CD8-positive, alpha-beta memory T cell (primary cell): ENCODE measurements around the gene GAL3ST3. TPM values are rescaled to one million over a fixed set of nuclear protein-coding genes. Genes with fewer than 3 reads are reported as not detected.
A peak's percentile ranks its signal among the peaks of the same experiment; 100 is the strongest.

ENCODE experiments used
- CTCF ChIA-PET: fragments of 350-600 bp; sonication (Branson Sonifier 250); formaldehyde crosslinking; loops from one replicate; lab custom pipeline; 2021; ENCODE audit warnings: antibody characterized with exemption; lab: Charles Lee
- POLR2A ChIA-PET: fragments of 350-600 bp; sonication (Branson Sonifier 250); formaldehyde crosslinking; loops from one replicate; lab custom pipeline; 2021; ENCODE audit warnings: antibody characterized with exemption; lab: Charles Lee
- DNase-seq, 5 donors: peaks; one replicate each; pipeline versions ENCODE4 v3.0.0 to v3.0.0-alpha.2; 2020 to 2022; ENCODE audit warnings: mixed read lengths in 1 of 5
- H3K27ac ChIP-seq: one replicate; pipeline ENCODE4 v1.7.0; 2013; ENCODE audit warnings: low read depth, mild to moderate bottlenecking, low read length, moderate library complexity
- H3K27me3 ChIP-seq: 2 replicates; pipeline ENCODE4 v1.7.0; 2013; ENCODE audit warnings: low read length, mild to moderate bottlenecking; ENCODE audit not compliant: insufficient read depth, poor library complexity, severe bottlenecking
- H3K36me3 ChIP-seq: 2 replicates; pipeline ENCODE4 v1.7.0; 2013; ENCODE audit warnings: mild to moderate bottlenecking, low read length, moderate library complexity; ENCODE audit not compliant: insufficient read depth
- H3K4me1 ChIP-seq: 2 replicates; pipeline ENCODE4 v1.7.0; 2013; ENCODE audit warnings: mild to moderate bottlenecking, low read length, moderate library complexity; ENCODE audit not compliant: insufficient read depth
- H3K4me3 ChIP-seq: 2 replicates; pipeline ENCODE4 v1.7.0; 2013; ENCODE audit warnings: mild to moderate bottlenecking, low read length
- H3K9me3 ChIP-seq: 2 replicates; pipeline ENCODE4 v1.7.0; 2013; ENCODE audit warnings: mild to moderate bottlenecking, low read length
- H3K27ac Mint-ChIP-seq, 8 donors: one replicate each; pipeline ENCODE4 v1.8.0; 2020 to 2021; ENCODE audit warnings: mixed read lengths in 8 of 8, mild to moderate bottlenecking in 6 of 8, inconsistent platforms in 3 of 8, moderate library complexity in 3 of 8
- H3K27me3 Mint-ChIP-seq, 2 donors: one replicate each; pipeline ENCODE4 v1.8.0; 2020 to 2021; ENCODE audit warnings: mixed read lengths in 2 of 2, mild to moderate bottlenecking in 1 of 2, moderate library complexity in 1 of 2
- H3K36me3 Mint-ChIP-seq, 3 donors: one replicate each; pipeline ENCODE4 v1.8.0; 2020 to 2021; ENCODE audit warnings: mixed read lengths in 3 of 3, inconsistent platforms in 1 of 3, mild to moderate bottlenecking in 1 of 3
- H3K4me1 Mint-ChIP-seq, 3 donors: one replicate each; pipeline ENCODE4 v1.8.0; 2020 to 2021; ENCODE audit warnings: mixed read lengths in 3 of 3, inconsistent platforms in 1 of 3, mild to moderate bottlenecking in 1 of 3
- H3K4me3 Mint-ChIP-seq, 7 donors: one replicate each; pipeline ENCODE4 v1.8.0; 2020 to 2021; ENCODE audit warnings: mixed read lengths in 7 of 7, mild to moderate bottlenecking in 6 of 7, moderate library complexity in 4 of 7, inconsistent platforms in 2 of 7
- H3K9me3 Mint-ChIP-seq, 5 donors: one replicate each; pipeline ENCODE4 v1.8.0; 2020 to 2022; ENCODE audit warnings: mixed read lengths in 5 of 5, mild to moderate bottlenecking in 3 of 5, moderate library complexity in 2 of 5, inconsistent platforms in 1 of 5
- polyA plus RNA-seq: library from polyadenylated mRNA; unstranded; fragments of 300-500 nt; fragmentation: Illumina TruSeq; gene quantifications from one replicate; pipeline ENCODE4 v1.2.3, GENCODE V29; 2021
- total RNA-seq, 2 experiments: library from RNA; stranded (reverse); gene quantifications; one replicate each; pipeline ENCODE4 v1.2.3, GENCODE V29; 2021

The GAL3ST3 gene
- total and polyA plus RNA-seq, 3 experiments from 2014 or later: not detected

DNA sequence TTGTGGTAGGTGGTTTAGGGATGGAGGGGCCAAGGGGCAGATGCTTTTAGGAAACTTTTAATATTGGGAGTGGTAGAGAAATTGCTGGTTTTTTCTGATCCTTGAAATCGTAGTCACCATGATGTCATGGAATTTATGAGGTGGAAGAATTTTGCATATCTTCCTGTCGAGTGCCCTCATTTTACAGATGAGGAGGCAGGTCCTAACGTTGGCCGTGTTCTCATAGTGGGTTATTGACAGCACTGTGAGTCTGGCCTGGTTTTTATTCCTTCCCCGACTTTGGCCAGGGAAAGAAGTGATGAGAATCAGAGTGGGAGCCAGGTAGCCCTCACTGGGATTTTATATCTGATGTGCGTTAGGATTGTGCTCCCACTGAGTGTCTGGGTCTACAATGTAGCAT lies 12.3 kb upstream of the GAL3ST3 start:
- Mint-ChIP-seq H3K27me3 (no peaks in the 10 kb centered on the region), H3K4me3 (no peak overlapping the region), H3K27ac (peak overlapping the region in 5 of 8 donors; percentile 14 to 83 (median 55)), H3K4me1 (peaks cover 16 to 35% (median 25%) of the 10 kb centered on the region in 3 donors), H3K9me3 (no peaks in the 10 kb centered on the region), H3K36me3 (peaks cover 49 to 91% (median 50%) of the 10 kb centered on the region in 3 donors)
- POLR2A ChIA-PET: no interaction called here
- Histone ChIP-seq H3K9me3 (no peaks in the 10 kb centered on the region), H3K4me3 (no peak overlapping the region), H3K27ac (no peak overlapping the region), H3K27me3 (no peaks in the 10 kb centered on the region), H3K36me3 (peaks cover 84% of the 10 kb centered on the region), H3K4me1 (no peaks in the 10 kb centered on the region)
- no peak for DNase-seq
- CTCF ChIA-PET: no interaction called here

- Mint-ChIP-seq H3K36me3 (peaks cover 45 to 94% (median 46%) of the 10 kb centered on the region in 3 donors), H3K27ac (peak overlapping the region in 4 of 8 donors; percentile 11 to 93 (median 51))
- no peak for DNase-seq
These were observed 11.2 kb upstream of the GAL3ST3 start for GRCh38 chr11:66059966-66060680.

DNA sequence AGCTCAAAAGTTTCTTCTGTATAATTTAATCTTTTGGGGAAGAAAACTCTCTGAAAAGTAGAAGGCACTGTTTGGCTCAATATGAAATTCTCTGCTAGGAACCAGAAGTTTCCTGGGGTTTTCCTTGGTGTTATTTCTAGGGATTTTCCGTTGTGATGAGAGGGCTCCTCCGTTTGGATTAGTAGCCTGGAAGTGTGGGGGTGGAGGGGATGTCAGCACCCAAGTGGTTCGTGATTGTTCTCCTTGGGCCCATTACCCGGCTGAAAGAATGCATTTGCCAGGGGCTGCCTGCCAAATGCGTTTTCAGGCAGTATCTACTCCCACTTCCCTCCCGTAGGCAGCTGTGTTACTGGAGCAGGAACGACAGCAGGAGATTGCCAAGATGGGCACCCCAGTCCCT lies 7.5 kb upstream of the GAL3ST3 start:
- Histone ChIP-seq H3K27ac (no peak overlapping the region), H3K4me3 (no peak overlapping the region), H3K4me1 (peaks cover 14% of the 10 kb centered on the region), H3K27me3 (no peaks in the 10 kb centered on the region), H3K36me3 (peaks cover 66% of the 10 kb centered on the region), H3K9me3 (no peaks in the 10 kb centered on the region)
- H3K9me3 Mint-ChIP-seq: no peaks in the 10 kb centered on the region
- CTCF ChIA-PET: interaction anchor here (0.8 to 4.8 kb wide), 2 partner anchors 11 to 12 kb away, joined by 3 to 27 read pairs; no protein-coding TSS in a partner anchor
- H3K36me3 Mint-ChIP-seq: peaks cover 24 to 84% (median 25%) of the 10 kb centered on the region in 3 donors
- H3K27me3 Mint-ChIP-seq: peaks cover 0 to 2% of the 10 kb centered on the region in 2 donors
- POLR2A ChIA-PET: interaction anchor here (0.6 kb wide), 1 partner anchor 61 kb away, joined by 10 read pairs; no protein-coding TSS in a partner anchor
- H3K4me3 Mint-ChIP-seq: no peak overlapping the region
- DNase-seq: no peak
- peak overlapping the region in 2 of 8 donors; percentile 63 to 69 for H3K27ac Mint-ChIP-seq
- H3K4me1 Mint-ChIP-seq: peaks cover 22 to 44% (median 35%) of the 10 kb centered on the region in 3 donors

More at GRCh38 chr11:66059966-66060680, 11.2 kb upstream of the GAL3ST3 start:
- no peaks in the 10 kb centered on the region for H3K27me3 ChIP-seq
- Mint-ChIP-seq H3K4me1 (peaks cover 16 to 42% (median 25%) of the 10 kb centered on the region in 3 donors), H3K27me3 (no peaks in the 10 kb centered on the region), H3K9me3 (no peaks in the 10 kb centered on the region), H3K4me3 (no peak overlapping the region)
- H3K36me3 ChIP-seq: peaks cover 90% of the 10 kb centered on the region
- no peaks in the 10 kb centered on the region for H3K4me1 ChIP-seq
- no peak overlapping the region for H3K4me3 ChIP-seq
- ChIA-PET CTCF (interaction anchor here (1.6 to 2.7 kb wide), 2 partner anchors 8 to 15 kb away, joined by 9 to 12 read pairs; no protein-coding TSS in a partner anchor), POLR2A (no interaction called here)
- H3K9me3 ChIP-seq: no peaks in the 10 kb centered on the region
- H3K27ac ChIP-seq: no peak overlapping the region

- peak overlapping the region in 1 of 7 donors; percentile 93 for H3K4me3 Mint-ChIP-seq
- H3K4me3 ChIP-seq: no peak overlapping the region
- no peaks in the 10 kb centered on the region for H3K27me3 ChIP-seq
- CTCF ChIA-PET: interaction anchor here (0.8 to 4.8 kb wide), 3 partner anchors 10 to 16 kb away, joined by 3 to 27 read pairs (median 6); no protein-coding TSS in a partner anchor
- no peak overlapping the region for H3K27ac ChIP-seq
- no peak for DNase-seq
- peaks cover 30 to 36% (median 34%) of the 10 kb centered on the region in 3 donors for H3K4me1 Mint-ChIP-seq
- H3K27me3 Mint-ChIP-seq: peaks cover 0 to 2% of the 10 kb centered on the region in 2 donors
- H3K9me3 Mint-ChIP-seq: no peaks in the 10 kb centered on the region
- peaks cover 18% of the 10 kb centered on the region for H3K4me1 ChIP-seq
- POLR2A ChIA-PET: interaction anchor here (0.6 kb wide), 1 partner anchor 67 kb away, joined by 3 read pairs; no protein-coding TSS in a partner anchor
- H3K36me3 ChIP-seq: peaks cover 51% of the 10 kb centered on the region
- H3K27ac Mint-ChIP-seq: peak overlapping the region in 3 of 8 donors; percentile 14 to 87 (median 77)
- no peaks in the 10 kb centered on the region for H3K9me3 ChIP-seq
- H3K36me3 Mint-ChIP-seq: peaks cover 13 to 70% (median 14%) of the 10 kb centered on the region in 3 donors
These were observed 6.1 kb upstream of the GAL3ST3 start for GRCh38 chr11:66055021-66055420.

DNA sequence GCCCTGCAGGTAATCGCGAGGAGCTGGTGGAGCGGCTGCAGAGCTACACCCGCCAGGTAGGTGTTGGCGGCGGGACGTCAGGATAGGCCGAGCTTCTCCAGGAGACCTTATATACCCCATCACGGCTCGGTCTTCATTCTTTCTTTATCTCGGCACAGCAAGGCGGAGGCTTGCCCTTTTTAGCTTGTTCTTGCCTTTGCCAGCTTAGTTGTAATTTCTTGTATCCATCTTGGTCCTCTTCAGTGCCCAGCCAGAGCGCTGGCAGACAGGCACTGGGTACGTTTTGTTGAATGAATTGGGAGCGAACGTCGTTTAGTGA lies 3.7 kb upstream of the GAL3ST3 start:
- DNase-seq: no peak
- Histone ChIP-seq H3K27me3 (no peaks in the 10 kb centered on the region), H3K27ac (peak overlapping the region; percentile 86), H3K4me3 (peak overlapping the region; percentile 79), H3K9me3 (no peaks in the 10 kb centered on the region), H3K4me1 (peaks cover 23% of the 10 kb centered on the region), H3K36me3 (peaks cover 30% of the 10 kb centered on the region)
- Mint-ChIP-seq H3K27me3 (peaks cover 4 to 6% of the 10 kb centered on the region in 2 donors), H3K36me3 (peaks cover 6 to 48% (median 9%) of the 10 kb centered on the region in 3 donors), H3K9me3 (no peaks in the 10 kb centered on the region), H3K4me3 (peak overlapping the region; percentile 98 to 100 (median 99)), H3K4me1 (peaks cover 29 to 38% (median 34%) of the 10 kb centered on the region in 3 donors), H3K27ac (peak overlapping the region; percentile 96 to 99 (median 99))
- ChIA-PET POLR2A (interaction anchor here (0.7 to 1.8 kb wide), 11 partner anchors 8 to 791 kb away, joined by 3 to 11 read pairs (median 4); partner anchors contain the start of genes FIBP, MUS81 and PACS1), CTCF (interaction anchor here (1.1 to 4.8 kb wide), 9 partner anchors 8 to 164 kb away, joined by 3 to 27 read pairs (median 5); partner anchors contain the start of genes CCDC85B and FIBP)

DNA sequence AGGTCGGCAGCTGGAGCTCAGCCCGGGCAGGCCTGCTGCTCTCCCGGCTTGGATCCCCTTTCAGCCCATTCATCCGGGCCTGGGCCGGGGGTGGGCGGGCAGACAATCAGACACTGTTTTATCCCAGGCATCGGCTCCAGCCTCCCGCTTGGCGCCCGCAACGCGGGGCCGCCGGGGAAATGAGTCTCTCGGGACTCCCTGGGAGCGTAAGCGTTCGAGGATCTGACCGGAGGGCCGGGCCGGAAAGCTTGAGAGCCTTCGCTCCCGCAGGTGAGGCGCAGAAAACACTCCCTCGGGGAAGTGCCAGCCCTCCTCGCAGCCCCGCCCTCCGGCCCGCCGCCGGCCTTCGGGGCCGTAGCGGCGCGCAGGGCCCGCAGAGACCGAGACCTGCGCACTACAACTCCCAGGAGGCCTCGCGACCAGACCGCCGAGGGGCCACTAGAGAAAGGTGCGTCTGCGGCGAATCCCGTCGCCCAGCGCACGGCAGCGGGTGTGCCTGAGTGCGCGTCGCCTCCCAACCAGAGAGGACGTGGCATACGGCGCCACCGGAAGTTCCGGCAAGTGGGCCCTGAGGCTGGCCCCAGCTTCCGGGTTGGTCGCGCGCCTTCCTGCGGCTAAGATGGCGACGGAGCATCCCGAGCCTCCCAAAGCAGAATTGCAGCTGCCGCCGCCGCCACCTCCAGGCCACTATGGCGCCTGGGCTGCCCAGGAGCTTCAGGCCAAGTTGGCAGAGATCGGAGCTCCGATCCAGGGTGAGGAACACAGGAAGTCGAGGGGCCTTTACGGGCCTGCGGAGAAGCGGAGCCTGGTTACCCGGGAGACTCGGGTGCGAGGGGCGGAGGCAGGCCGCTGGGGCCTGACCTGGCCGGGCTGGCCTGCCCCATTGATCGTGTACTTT lies 3.1 kb upstream of the GAL3ST3 start, which contains the start of gene SF3B2:
Gene SF3B2 (plus strand): TSS at position 599 of the 898 bp plus-strand sequence. CDS start 21 bp downstream, at position 620.
- peak within 1 kb of the TSS; percentile 98 to 100 (median 99) for H3K4me3 Mint-ChIP-seq
- peaks cover 4 to 6% of the 10 kb centered on the region in 2 donors for H3K27me3 Mint-ChIP-seq
- peak; percentile 93 to 97 (median 95) for DNase-seq
- H3K27ac Mint-ChIP-seq: peak within 1 kb of the TSS; percentile 96 to 99 (median 99)
- peaks cover 6 to 42% (median 7%) of the 10 kb centered on the region in 3 donors for H3K36me3 Mint-ChIP-seq
- peak within 1 kb of the TSS; percentile 86 for H3K27ac ChIP-seq
- no peaks in the 10 kb centered on the region for H3K27me3 ChIP-seq
- H3K4me1 Mint-ChIP-seq: peaks cover 27 to 38% (median 34%) of the 10 kb centered on the region in 3 donors
- CTCF ChIA-PET: interaction anchor here (1.1 to 4.8 kb wide), 10 partner anchors 7 to 199 kb away, joined by 3 to 27 read pairs (median 5); partner anchors contain the start of genes CCDC85B and FIBP
- peaks cover 23% of the 10 kb centered on the region for H3K4me1 ChIP-seq
- peaks cover 25% of the 10 kb centered on the region for H3K36me3 ChIP-seq
- H3K9me3 ChIP-seq: no peaks in the 10 kb centered on the region
- POLR2A ChIA-PET: interaction anchor here (0.7 to 1.8 kb wide), 12 partner anchors 15 to 791 kb away, joined by 3 to 11 read pairs (median 4); partner anchors contain the start of genes FIBP, MUS81 and PACS1
- H3K4me3 ChIP-seq: peak within 1 kb of the TSS; percentile 79
- H3K9me3 Mint-ChIP-seq: no peaks in the 10 kb centered on the region

GRCh38 chr11:66051371-66051765 lies 2.4 kb upstream of the GAL3ST3 start:
- Mint-ChIP-seq H3K27ac (peak overlapping the region in 7 of 8 donors; percentile 90 to 97 (median 96)), H3K27me3 (peaks cover 4 to 6% of the 10 kb centered on the region in 2 donors), H3K4me1 (peaks cover 27 to 38% (median 34%) of the 10 kb centered on the region in 3 donors), H3K4me3 (peak overlapping the region; percentile 75 to 100 (median 99)), H3K9me3 (no peaks in the 10 kb centered on the region), H3K36me3 (peaks cover 6 to 36% (median 7%) of the 10 kb centered on the region in 3 donors)
- POLR2A ChIA-PET: interaction anchor here (1.0 to 1.8 kb wide), 3 partner anchors 16 to 511 kb away, joined by 3 to 4 read pairs (median 3); partner anchors contain the start of gene MUS81
- CTCF ChIA-PET: interaction anchor here (1.3 to 3.6 kb wide), 4 partner anchors 10 to 199 kb away, joined by 3 to 21 read pairs (median 6); no protein-coding TSS in a partner anchor
- peaks cover 19% of the 10 kb centered on the region for H3K36me3 ChIP-seq
- DNase-seq: no peak
- no peaks in the 10 kb centered on the region for H3K9me3 ChIP-seq
- H3K4me1 ChIP-seq: peaks cover 23% of the 10 kb centered on the region
- no peaks in the 10 kb centered on the region for H3K27me3 ChIP-seq
- H3K4me3 ChIP-seq: peak overlapping the region; percentile 79
- peak overlapping the region; percentile 86 for H3K27ac ChIP-seq
